Neural crest cell (in vitro differentiated cells): ENCODE results near the gene ARHGAP26. TPM values are rescaled to one million over a fixed set of nuclear protein-coding genes. Genes with fewer than 3 reads are reported as not detected.

Source experiments
- DNase-seq: peaks from one replicate; pipeline ENCODE4 v3.0.0; 2021; ENCODE audit warnings: low read depth, mixed read lengths, low spot score
- H3K27ac Mint-ChIP-seq: one replicate; pipeline ENCODE4 v1.8.0; 2021; ENCODE audit warnings: mild to moderate bottlenecking, mixed read lengths; ENCODE audit not compliant: unreplicated experiment
- H3K27me3 Mint-ChIP-seq: 2 replicates; pipeline ENCODE4 v1.8.0; 2021; ENCODE audit warnings: low read depth, mild to moderate bottlenecking, mixed read lengths
- H3K36me3 Mint-ChIP-seq: 2 replicates; pipeline ENCODE4 v1.8.0; 2021; ENCODE audit warnings: low read depth, mild to moderate bottlenecking, mixed read lengths
- H3K4me1 Mint-ChIP-seq: 2 replicates; pipeline ENCODE4 v1.8.0; 2021; ENCODE audit warnings: mixed read lengths
- H3K4me3 Mint-ChIP-seq: one replicate; pipeline ENCODE4 v1.8.0; 2021; ENCODE audit warnings: mild to moderate bottlenecking, mixed read lengths
- H3K9me3 Mint-ChIP-seq: 2 replicates; pipeline ENCODE4 v1.8.0; 2021; ENCODE audit warnings: mixed read lengths
- total RNA-seq: library from RNA; stranded (reverse); gene quantifications from 2 replicates; pipeline ENCODE4 v1.2.1, GENCODE V29; 2021
- TF ChIP-seq, protein P1 (sequence below): fragments of 200-600 bp; sonication (generic); conservative IDR thresholded peaks from 2 replicates; pipeline ENCODE4 v1.5.0; 2021; ENCODE audit warnings: antibody characterized with exemption, mild to moderate bottlenecking

Gene ARHGAP26
- total RNA-seq, 1 donor from 2014 or later: 5.5 TPM

DNA sequence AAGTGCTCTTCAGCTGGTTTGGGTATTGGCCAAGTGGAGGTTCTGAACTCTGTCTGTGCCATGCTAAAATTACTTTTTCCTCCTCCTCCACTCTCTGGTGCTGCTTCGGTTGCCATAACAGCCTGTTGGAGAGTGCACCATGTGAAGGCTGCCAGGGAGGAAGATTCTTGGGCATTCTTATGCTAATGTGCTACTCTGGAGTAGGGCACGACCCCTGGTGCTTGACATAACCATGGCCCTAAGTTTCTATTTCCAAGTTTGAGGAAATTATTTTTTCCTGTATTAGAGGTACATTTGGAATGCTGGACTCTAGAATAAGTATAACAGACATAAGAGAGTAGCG, 111.6 kb downstream of the ARHGAP26 start:
- TF ChIP-seq, protein P1, sequence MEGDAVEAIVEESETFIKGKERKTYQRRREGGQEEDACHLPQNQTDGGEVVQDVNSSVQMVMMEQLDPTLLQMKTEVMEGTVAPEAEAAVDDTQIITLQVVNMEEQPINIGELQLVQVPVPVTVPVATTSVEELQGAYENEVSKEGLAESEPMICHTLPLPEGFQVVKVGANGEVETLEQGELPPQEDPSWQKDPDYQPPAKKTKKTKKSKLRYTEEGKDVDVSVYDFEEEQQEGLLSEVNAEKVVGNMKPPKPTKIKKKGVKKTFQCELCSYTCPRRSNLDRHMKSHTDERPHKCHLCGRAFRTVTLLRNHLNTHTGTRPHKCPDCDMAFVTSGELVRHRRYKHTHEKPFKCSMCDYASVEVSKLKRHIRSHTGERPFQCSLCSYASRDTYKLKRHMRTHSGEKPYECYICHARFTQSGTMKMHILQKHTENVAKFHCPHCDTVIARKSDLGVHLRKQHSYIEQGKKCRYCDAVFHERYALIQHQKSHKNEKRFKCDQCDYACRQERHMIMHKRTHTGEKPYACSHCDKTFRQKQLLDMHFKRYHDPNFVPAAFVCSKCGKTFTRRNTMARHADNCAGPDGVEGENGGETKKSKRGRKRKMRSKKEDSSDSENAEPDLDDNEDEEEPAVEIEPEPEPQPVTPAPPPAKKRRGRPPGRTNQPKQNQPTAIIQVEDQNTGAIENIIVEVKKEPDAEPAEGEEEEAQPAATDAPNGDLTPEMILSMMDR: no peak
- no peak overlapping the region for H3K4me3 Mint-ChIP-seq
- H3K9me3 Mint-ChIP-seq: no peaks in the 10 kb centered on the region
- H3K4me1 Mint-ChIP-seq: peaks cover 23% of the 10 kb centered on the region
- no peaks in the 10 kb centered on the region for H3K36me3 Mint-ChIP-seq
- H3K27ac Mint-ChIP-seq: peak overlapping the region; percentile 53
- no peak for DNase-seq
- H3K27me3 Mint-ChIP-seq: no peaks in the 10 kb centered on the region

DNA sequence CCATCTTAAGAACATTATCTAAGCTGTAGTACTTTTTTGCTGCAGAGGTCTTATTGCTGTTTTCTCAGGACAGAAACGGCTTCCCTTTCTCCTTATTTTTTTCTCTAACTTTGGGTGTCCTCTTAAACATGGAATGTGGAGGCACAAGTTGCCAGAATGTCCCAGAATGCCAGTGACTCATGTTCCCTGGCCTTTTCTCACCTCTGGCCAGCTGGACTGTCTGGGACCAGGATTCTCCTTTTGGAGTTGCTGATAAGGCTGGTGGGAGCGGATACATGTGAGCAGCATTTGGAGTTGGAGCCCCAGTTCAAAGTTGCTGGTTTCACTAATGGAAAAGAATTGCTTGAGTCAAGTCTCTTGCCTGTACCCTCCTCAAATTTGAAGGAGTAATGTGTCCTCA, 112.8 kb downstream of the ARHGAP26 start:
- no peak overlapping the region for H3K4me3 Mint-ChIP-seq
- no peaks in the 10 kb centered on the region for H3K9me3 Mint-ChIP-seq
- H3K27ac Mint-ChIP-seq: no peak overlapping the region
- H3K4me1 Mint-ChIP-seq: peaks cover 20% of the 10 kb centered on the region
- DNase-seq: no peak
- no peaks in the 10 kb centered on the region for H3K36me3 Mint-ChIP-seq
- TF ChIP-seq, protein P1: no peak
- no peaks in the 10 kb centered on the region for H3K27me3 Mint-ChIP-seq

DNA sequence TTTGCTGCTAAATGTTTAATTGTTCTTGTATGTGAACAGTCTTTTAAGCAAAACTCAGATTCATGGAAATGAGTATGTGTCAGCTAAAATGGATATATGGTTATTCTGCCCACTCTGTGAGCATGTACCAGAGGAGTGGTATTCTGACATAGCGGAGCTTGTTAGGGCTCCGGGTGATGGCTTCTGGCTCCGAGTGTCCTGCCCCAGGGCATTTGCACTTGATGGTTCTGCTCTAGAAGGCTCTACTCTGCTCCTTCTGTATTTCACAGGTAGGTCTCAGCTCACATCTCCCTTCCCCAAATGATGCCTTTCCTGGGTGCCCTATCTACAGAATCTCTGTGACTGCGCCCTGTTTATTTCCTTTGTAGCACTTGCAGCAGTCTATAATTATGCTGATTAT, 113.3 kb downstream of the ARHGAP26 start:
- Mint-ChIP-seq H3K27me3 (no peaks in the 10 kb centered on the region), H3K4me3 (no peak overlapping the region), H3K9me3 (no peaks in the 10 kb centered on the region), H3K27ac (no peak overlapping the region), H3K4me1 (peaks cover 20% of the 10 kb centered on the region), H3K36me3 (no peaks in the 10 kb centered on the region)
- TF ChIP-seq, protein P1: no peak
- no peak for DNase-seq

DNA sequence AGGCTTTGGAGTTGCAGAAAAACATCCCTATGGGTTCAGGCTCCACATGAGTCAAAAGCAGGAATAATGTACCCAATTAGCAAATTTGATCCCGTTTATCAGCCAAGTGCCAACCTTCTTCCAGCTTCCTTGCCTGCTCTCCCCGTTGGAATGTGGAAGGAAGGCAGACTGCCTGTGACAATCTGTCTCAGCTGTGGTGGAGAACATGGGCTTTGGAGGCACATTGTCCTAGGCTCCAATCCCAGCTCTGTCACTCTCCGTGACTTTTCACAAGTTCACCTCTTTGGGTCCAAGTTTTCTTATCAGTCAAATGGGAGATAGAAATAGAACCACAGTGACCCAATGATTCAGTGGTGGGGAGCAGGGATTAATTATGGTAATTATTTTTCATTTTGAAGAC, 113.9 kb downstream of the ARHGAP26 start:
- H3K4me1 Mint-ChIP-seq: peaks cover 23% of the 10 kb centered on the region
- H3K36me3 Mint-ChIP-seq: no peaks in the 10 kb centered on the region
- no peak for DNase-seq
- H3K27ac Mint-ChIP-seq: no peak overlapping the region
- H3K4me3 Mint-ChIP-seq: no peak overlapping the region
- no peaks in the 10 kb centered on the region for H3K27me3 Mint-ChIP-seq
- TF ChIP-seq, protein P1: no peak
- no peaks in the 10 kb centered on the region for H3K9me3 Mint-ChIP-seq

DNA sequence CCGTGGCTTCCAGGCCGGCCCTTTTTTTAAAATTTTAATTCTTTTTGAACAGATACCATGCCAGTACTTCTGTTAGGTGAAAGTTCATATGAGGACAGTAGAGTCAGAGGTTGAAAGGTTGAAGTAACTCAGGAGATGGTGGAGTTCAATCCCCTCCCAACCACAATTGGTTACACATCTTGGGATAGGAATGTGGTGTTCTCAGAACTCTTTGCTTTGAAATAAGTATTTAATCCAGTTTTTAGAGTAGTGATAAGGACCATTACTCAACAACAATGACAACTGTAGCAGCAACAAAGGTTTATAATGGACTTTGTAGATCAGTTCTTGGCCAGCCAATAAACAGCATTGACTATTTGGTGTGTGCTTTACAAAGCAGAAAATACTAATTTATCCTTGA, 116.0 kb downstream of the ARHGAP26 start:
- peaks cover 14% of the 10 kb centered on the region for H3K4me1 Mint-ChIP-seq

More for the DNA sequence above, 116.0 kb downstream of the ARHGAP26 start:
- TF ChIP-seq, protein P1: no peak
- H3K27me3 Mint-ChIP-seq: no peaks in the 10 kb centered on the region
- H3K4me3 Mint-ChIP-seq: no peak overlapping the region
- no peaks in the 10 kb centered on the region for H3K36me3 Mint-ChIP-seq
- no peak for DNase-seq
- H3K27ac Mint-ChIP-seq: no peak overlapping the region
- H3K9me3 Mint-ChIP-seq: no peaks in the 10 kb centered on the region
